Thymus (tissue), 11 donors: ENCODE results near the gene TTC7B. TPM values are rescaled to one million over a fixed set of nuclear protein-coding genes. Genes with fewer than 3 reads are reported as not detected.

Source experiments
- DNase-seq, 9 donors: peaks; one replicate each; pipeline ENCODE4 v3.0.0-alpha.2; 2013; ENCODE audit warnings: low spot score in 9 of 9, low read depth in 6 of 9, missing footprints in 1 of 9
- H3K27ac ChIP-seq, 2 donors: one replicate each; pipeline ENCODE4 v1.5.1; 2013; ENCODE audit warnings: control low read depth in 1 of 2, low read depth in 1 of 2, low read length in 1 of 2, mild to moderate bottlenecking in 1 of 2, moderate library complexity in 1 of 2
- H3K27me3 ChIP-seq, 2 donors: one replicate each; pipeline ENCODE4 v1.5.1; 2013; ENCODE audit warnings: low read length in 1 of 2; ENCODE audit not compliant: control insufficient read depth in 2 of 2, insufficient read depth in 1 of 2
- H3K36me3 ChIP-seq, 2 donors: one replicate each; pipeline ENCODE4 v1.5.1; 2013; ENCODE audit warnings: low read length in 1 of 2, mild to moderate bottlenecking in 1 of 2, moderate library complexity in 1 of 2; ENCODE audit not compliant: control insufficient read depth in 2 of 2, insufficient read depth in 2 of 2
- H3K4me1 ChIP-seq, 2 donors: one replicate each; pipeline ENCODE4 v1.5.1; 2013; ENCODE audit warnings: low read length in 2 of 2; ENCODE audit not compliant: control insufficient read depth in 2 of 2, insufficient read depth in 2 of 2
- H3K4me3 ChIP-seq, 2 donors: one replicate each; pipeline ENCODE4 v1.5.1; 2013; ENCODE audit warnings: low read length in 2 of 2, control low read depth in 1 of 2, mild to moderate bottlenecking in 1 of 2
- H3K9me3 ChIP-seq, 2 donors: one replicate each; pipeline ENCODE4 v1.5.1; 2013; ENCODE audit warnings: low read length in 1 of 2, mild to moderate bottlenecking in 1 of 2; ENCODE audit not compliant: control insufficient read depth in 2 of 2, insufficient read depth in 1 of 2
- WGBS: extraction: QIAGEN DNeasy Blood & Tissue Kit; methylation state at CpG from one replicate; pipeline ENCODE4 v1.1.7; 2013; 5-methylcytosine and 5-hydroxymethylcytosine counted together
- polyA plus RNA-seq: library from polyadenylated mRNA; stranded (reverse); fragments of 200-250 nt; gene quantifications from one replicate; pipeline ENCODE4 v1.2.3, GENCODE V29; 2013
- total RNA-seq: library from RNA; stranded (reverse); fragments of 120-200 nt; gene quantifications from one replicate; pipeline ENCODE4 v1.2.4, GENCODE V29; 2013
- donor health status: healthy.

TTC7B gene
- total and polyA plus RNA-seq, 2 donors, result 3.2 to 5.6 TPM

DNA sequence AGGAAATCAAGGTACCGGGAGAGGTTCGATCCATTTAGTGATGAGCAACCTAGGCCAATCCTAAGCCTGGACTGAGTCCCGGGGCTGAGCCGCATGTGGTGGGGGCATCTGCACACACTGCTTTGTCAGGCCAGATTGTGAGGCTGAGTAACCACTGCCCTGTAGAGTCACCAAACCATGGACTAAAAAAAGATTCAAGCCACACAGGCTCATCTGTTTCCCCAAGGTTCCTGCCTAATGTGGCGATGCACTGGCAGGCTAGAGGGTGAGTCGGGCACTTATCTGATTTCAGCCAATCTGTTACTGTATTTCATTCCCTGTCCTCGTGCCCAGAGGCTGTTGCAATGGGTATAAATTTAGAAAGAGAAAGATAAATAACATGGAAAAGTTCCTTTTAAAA is 140.8 kb downstream of the TTC7B start:
- no peak overlapping the region for H3K27ac ChIP-seq
- no peak for DNase-seq
- no peaks in the 10 kb centered on the region for H3K36me3 ChIP-seq
- H3K27me3 ChIP-seq, result no peaks in the 10 kb centered on the region
- WGBS, result 44% methylated on average over 7 of the region's 7 CpGs
- H3K4me1 ChIP-seq, result peaks cover 0 to 12% of the 10 kb centered on the region in 2 donors
- H3K4me3 ChIP-seq, result no peak overlapping the region
- H3K9me3 ChIP-seq, result no peaks in the 10 kb centered on the region

DNA sequence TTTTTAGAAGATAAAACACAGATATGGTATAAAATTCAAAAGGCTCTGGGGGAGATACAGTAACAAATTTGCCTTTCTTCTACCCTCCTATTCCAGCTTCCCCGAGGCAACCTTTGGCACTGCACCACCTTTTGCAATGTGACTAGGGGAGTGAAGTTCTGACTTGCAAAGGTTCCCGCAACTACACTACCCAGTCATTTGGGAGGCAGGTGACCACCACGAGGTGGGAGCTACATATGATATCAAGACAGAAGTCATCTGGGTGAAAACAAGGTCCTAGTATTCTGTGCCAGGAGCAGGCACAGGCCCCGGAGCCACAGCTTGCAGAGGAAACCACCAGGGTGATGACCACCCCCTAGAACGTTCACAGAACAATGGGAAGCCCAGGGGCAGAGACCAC is 141.5 kb downstream of the TTC7B start:
- Histone ChIP-seq H3K27me3 (no peaks in the 10 kb centered on the region), H3K9me3 (no peaks in the 10 kb centered on the region), H3K36me3 (no peaks in the 10 kb centered on the region), H3K4me3 (no peak overlapping the region), H3K4me1 (peaks cover 0 to 12% of the 10 kb centered on the region in 2 donors), H3K27ac (no peak overlapping the region)
- 93% methylated on average over 5 of the region's 5 CpGs for WGBS
- DNase-seq, result no peak

DNA sequence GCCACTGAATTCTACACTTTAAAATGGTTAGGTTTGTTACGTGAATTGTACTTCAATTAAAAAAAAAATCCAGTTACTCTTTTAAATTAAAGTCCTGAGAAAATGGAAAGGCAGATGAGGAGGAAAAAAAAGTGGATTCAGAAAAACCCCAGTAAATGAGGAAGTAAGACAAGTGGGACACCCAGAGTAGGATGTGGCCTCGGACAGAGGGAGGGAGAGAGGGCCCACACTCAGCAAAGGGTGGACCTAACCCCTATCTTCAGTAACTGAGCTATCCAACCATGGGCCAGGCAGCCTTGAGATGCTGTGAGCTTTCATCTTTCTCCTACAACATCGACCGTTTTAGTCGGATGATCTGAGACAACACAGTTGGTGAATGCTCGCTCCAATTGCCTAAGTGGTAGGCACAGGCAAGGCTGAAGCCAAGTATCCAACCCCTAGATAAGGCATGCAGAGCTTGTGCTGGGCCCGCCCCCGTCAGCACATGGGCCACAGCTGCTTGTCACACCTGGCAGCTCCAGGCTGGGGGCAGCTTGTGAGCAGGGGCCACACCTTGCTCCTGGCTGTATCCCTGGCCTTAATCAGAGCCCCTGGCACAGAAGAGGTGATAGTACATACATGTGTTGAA is 142.1 kb downstream of the TTC7B start:
- no peak overlapping the region for H3K4me3 ChIP-seq
- 82% methylated on average over 8 of the region's 8 CpGs for WGBS
- H3K36me3 ChIP-seq, result no peaks in the 10 kb centered on the region
- H3K27me3 ChIP-seq, result no peaks in the 10 kb centered on the region
- H3K4me1 ChIP-seq, result peaks cover 0 to 12% of the 10 kb centered on the region in 2 donors
- no peak overlapping the region for H3K27ac ChIP-seq
- no peak for DNase-seq
- no peaks in the 10 kb centered on the region for H3K9me3 ChIP-seq

DNA sequence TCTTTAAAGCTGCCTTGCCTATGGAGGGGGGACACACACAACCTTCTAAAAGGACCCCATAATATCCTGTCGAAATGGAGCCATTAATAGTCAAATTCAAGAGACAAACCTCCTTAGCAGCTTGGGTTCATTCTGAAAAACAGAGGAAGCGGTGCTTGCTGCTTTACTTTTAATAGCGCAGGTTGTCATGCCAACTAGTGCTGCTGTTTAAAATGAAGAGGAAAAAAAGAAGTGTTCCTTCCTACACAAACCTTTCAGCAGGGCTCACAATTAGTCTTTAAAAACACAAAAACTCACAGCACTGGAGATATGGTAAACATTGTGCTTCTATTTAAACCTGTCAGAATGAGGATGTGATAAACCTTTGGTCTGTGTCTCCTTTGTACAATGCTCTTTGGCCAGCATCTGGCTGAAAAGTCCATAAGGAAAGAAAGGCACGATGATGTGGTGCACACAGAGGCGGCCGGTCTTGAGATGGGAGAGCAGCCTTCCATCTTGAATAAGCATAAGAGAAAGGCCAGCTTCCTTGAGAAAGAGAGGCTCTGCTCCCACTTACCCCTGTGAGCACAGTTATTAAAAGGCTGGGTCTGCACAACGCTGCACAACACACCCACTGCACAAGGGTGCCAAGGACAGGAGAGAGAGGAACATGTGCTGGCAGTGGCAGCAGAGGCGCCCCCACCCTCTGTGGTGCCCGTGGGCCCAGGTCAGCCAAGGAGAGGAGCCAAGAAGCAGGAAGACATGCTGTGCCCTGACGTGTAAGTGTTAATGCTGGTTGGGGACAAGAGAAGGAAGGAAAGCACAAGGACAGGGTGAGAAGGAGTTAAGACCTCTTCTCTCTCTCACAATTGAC is 144.6 kb downstream of the TTC7B start:
- Histone ChIP-seq H3K27ac (no peak overlapping the region), H3K9me3 (no peaks in the 10 kb centered on the region), H3K4me3 (no peak overlapping the region), H3K27me3 (no peaks in the 10 kb centered on the region), H3K36me3 (no peaks in the 10 kb centered on the region), H3K4me1 (peaks cover 0 to 5% of the 10 kb centered on the region in 2 donors)
- WGBS, result 59% methylated on average over 10 of the region's 10 CpGs
- DNase-seq, result peak in 2 of 9 donors; percentile 15 to 44

DNA sequence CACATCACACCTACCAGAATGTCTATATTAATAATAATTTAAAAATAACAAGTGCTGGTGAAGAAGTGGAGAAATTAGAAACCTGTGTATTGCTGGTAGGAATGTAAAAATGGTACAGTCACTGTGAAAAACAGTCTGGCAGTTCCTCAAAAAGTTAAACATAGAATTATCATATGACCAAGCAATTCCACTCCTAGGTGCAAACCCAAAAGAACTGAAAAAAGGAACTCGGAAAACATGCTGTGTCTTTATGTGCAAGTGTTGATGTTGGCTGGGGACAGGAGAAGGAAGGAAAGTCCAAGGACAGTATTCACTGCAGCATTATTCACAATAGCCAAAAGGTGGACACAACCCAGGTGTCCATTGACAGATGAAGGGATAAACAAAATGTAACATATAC is 146.5 kb downstream of the TTC7B start:
- Histone ChIP-seq H3K36me3 (no peaks in the 10 kb centered on the region), H3K4me3 (no peak overlapping the region), H3K27me3 (no peaks in the 10 kb centered on the region), H3K27ac (no peak overlapping the region), H3K9me3 (no peaks in the 10 kb centered on the region), H3K4me1 (peaks cover 0 to 3% of the 10 kb centered on the region in 2 donors)
- no peak for DNase-seq
- 99% methylated on average over 1 of the region's 1 CpG for WGBS

DNA sequence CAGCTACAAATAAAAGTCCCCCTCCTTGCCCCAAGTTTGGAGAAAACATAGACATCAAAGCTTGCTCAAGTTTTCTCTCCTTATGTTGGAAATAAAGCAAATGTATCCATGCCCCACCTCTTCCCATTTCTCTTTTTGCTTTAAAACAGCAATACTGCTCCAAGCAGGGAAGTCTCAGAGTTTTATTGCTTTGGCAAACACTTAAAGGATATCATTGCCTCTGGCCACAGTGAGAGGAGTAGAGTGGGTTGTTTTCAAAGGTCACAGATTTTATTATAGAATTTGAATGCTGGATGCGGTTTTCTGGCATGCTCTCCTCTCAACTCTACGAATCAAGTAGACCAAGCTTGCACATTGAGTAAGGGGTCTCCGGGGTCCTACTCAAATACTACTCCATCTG is 149.7 kb downstream of the TTC7B start:
- H3K4me3 ChIP-seq, result no peak overlapping the region
- WGBS, result 98% methylated on average over 3 of the region's 3 CpGs
- no peak overlapping the region for H3K27ac ChIP-seq
- peaks cover 0 to 3% of the 10 kb centered on the region in 2 donors for H3K4me1 ChIP-seq
- DNase-seq, result no peak
- H3K36me3 ChIP-seq, result no peaks in the 10 kb centered on the region
- no peaks in the 10 kb centered on the region for H3K9me3 ChIP-seq
- no peaks in the 10 kb centered on the region for H3K27me3 ChIP-seq

DNA sequence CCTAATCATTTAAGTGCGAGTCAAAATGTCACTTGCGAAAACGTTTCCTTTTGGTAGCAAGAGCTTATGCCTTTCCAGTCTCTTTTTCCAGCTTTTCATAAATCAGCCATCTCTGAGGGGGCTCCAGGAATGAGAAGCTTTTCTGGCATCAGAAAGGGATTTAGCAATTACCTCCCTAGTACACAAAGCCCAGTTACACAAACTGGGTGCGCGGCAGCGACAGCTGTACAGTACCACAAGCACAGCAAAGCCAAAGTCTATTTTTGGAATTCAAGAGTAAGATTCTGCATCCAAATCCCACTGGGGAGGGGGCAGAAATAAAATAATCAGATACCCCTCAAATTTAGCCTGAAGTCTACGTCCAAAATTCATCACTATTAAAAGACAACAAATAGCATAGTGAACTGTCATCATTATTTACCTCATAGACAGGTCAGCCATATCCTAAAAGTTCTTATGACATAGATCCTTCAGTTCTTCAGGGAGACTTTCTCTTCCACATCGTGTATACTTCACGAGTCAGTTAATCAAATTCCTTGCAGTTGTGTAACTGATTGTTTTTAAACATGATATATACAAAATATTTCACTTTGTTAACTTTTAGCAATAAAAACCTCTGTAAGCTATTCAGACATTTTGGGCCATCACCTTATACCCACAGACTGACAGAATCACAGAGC is 150.8 kb downstream of the TTC7B start:
- H3K4me1 ChIP-seq, result peaks cover 0 to 8% of the 10 kb centered on the region in 2 donors
- H3K9me3 ChIP-seq, result no peaks in the 10 kb centered on the region
- WGBS, result 99% methylated on average over 9 of the region's 9 CpGs
- H3K27me3 ChIP-seq, result no peaks in the 10 kb centered on the region
- H3K4me3 ChIP-seq, result no peak overlapping the region
- no peak overlapping the region for H3K27ac ChIP-seq
- DNase-seq, result no peak
- H3K36me3 ChIP-seq, result no peaks in the 10 kb centered on the region

DNA sequence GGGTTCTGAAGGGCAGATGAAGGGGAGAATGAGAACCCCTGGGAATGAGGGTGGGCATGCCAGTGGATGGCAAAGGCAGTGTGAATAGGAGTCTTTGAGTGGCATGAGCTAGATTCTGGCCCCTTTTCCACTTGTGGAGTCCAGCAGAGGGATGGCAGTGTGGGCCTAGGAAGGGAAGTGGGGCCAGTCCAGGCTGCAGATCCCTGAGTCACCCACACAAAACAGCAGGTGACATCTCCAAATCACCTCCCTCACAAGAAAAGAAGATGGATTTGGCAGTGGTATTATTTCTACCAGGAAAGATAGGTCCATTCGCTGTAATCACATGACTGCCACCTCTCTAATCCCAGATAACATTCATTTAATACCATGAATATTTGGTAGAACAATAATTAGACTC is 151.3 kb downstream of the TTC7B start:
- H3K9me3 ChIP-seq, result no peaks in the 10 kb centered on the region
- H3K27ac ChIP-seq, result no peak overlapping the region
- H3K27me3 ChIP-seq, result no peaks in the 10 kb centered on the region
- H3K36me3 ChIP-seq, result no peaks in the 10 kb centered on the region
- peaks cover 0 to 8% of the 10 kb centered on the region in 2 donors for H3K4me1 ChIP-seq
- H3K4me3 ChIP-seq, result no peak overlapping the region
- 90% methylated on average over 1 of the region's 1 CpG for WGBS
- no peak for DNase-seq

DNA sequence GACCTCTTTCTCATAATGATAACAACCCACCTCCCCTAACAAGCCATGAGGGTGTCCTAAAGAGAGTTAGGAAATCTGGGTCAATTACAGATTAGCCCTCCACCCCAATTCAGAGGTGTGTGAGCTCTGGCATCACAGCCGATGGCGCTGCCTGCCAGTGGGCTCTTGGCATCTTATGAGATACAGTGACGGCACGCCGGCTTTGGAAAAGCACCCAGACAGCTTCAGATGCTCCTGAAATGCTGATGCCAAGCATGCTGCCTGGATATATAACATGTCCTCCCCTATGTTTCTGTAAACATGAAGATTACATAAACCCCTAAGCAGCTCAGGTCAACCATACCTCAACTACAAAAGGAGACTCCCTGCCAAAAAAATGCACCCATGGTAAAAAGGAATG is 152.6 kb downstream of the TTC7B start:
- no peak overlapping the region for H3K4me3 ChIP-seq
- no peak overlapping the region for H3K27ac ChIP-seq
- no peak for DNase-seq
- no peaks in the 10 kb centered on the region for H3K27me3 ChIP-seq
- over 99% methylated on average over 5 of the region's 5 CpGs for WGBS
- H3K4me1 ChIP-seq, result peaks cover 0 to 11% of the 10 kb centered on the region in 2 donors
- H3K9me3 ChIP-seq, result no peaks in the 10 kb centered on the region
- no peaks in the 10 kb centered on the region for H3K36me3 ChIP-seq
